ENCODE results near the gene NIM1K. TPM values are rescaled to one million over a fixed set of nuclear protein-coding genes. Genes with fewer than 3 reads are reported as not detected.

Gene NIM1K
- total and polyA plus RNA-seq, 2 of the 13 experiments (the other 11 are each of a cell fraction or from before 2014, with no cell fraction given) = 0.04 TPM; not detected in 1

- H3K4me2 ChIP-seq (ENCODE audit: low read depth, low read length) = no peak overlapping the region
- no peak for ATAC-seq
- no peaks in the 10 kb centered on the region for H3K36me3 ChIP-seq (replicated peaks in 1 of 2; ENCODE audit: control insufficient read depth in 1 of 2, insufficient read depth in 2 of 2, low read length in 2 of 2)
- H3K27me3 ChIP-seq (ENCODE audit: control insufficient read depth in 1 of 2, insufficient read depth in 2 of 2, low read length in 2 of 2) = no peaks in the 10 kb centered on the region; a peak in 1 of 5 replicates
- no TSS peak for BruUV-seq (replicated peaks)
- ChIA-PET POLR2A (no interaction called here), CTCF (ENCODE audit: low intra/inter-chr PET ratio, low total read pairs) (no interaction called here)
- no peak overlapping the region for H2AFZ ChIP-seq (ENCODE audit: low read length)
- H3K79me2 ChIP-seq (ENCODE audit: insufficient read depth, low read length) = no peaks in the 10 kb centered on the region
- no peak overlapping the region for H3K4me3 ChIP-seq (replicated peaks in 1 of 3; ENCODE audit: insufficient read depth in 1 of 3, low read depth in 2 of 3, low read length in 3 of 3)
- no peaks in the 10 kb centered on the region for H3K4me1 ChIP-seq (ENCODE audit: insufficient read depth, low read length)
- FAIRE-seq = no peak
- no peak overlapping the region for H3K9ac ChIP-seq (ENCODE audit: insufficient read depth, low read depth, low read length)
- H3K9me3 ChIP-seq (ENCODE audit: low read length) = no peaks in the 10 kb centered on the region
- no peak overlapping the region for H3K27ac ChIP-seq (ENCODE audit: extremely low read length, insufficient read depth, low read length)
- in situ Hi-C loops (cut with HindIII; ENCODE audit: extremely low pct_ligation_motif_present, low pct_unique_long_range_greater_than_20kb) = no loop called here
- intact Hi-C loops (cut with micrococcal nuclease; ENCODE audit: unreplicated experiment) = no loop called here
- WGBS (ENCODE audit: low lambda C conversion rate) = 49% methylated on average over 3 of the region's 3 CpGs
- H4K20me1 ChIP-seq (ENCODE audit: insufficient read depth, low read length) = no peaks in the 10 kb centered on the region
- DNase-seq (ENCODE audit: low spot score) = no peak
- TF ChIP-seq ZBTB33 (CRISPR knock-in tag; IDR thresholded peaks at IDR 0.05) = no peak
- TF ChIP-seq FOSL1 (CRISPR knock-in tag; IDR thresholded peaks at IDR 0.05; ENCODE audit: borderline replicate concordance) = no peak
- no peak for TF ChIP-seq SNAPC4 (CRISPR knock-in tag; IDR thresholded peaks at IDR 0.05)
- no peak for TF ChIP-seq ZNF619 (CRISPR knock-in tag; IDR thresholded peaks at IDR 0.05)
- no peak for TF ChIP-seq PRDM10 (CRISPR knock-in tag; IDR thresholded peaks at IDR 0.05; ENCODE audit: low read depth)
- TF ChIP-seq GABPA (IDR thresholded peaks at IDR 0.05; ENCODE audit: low read depth, low read length) = no peak
- TF ChIP-seq GABPA (CRISPR knock-in tag; IDR thresholded peaks at IDR 0.05; ENCODE audit: low read depth) = no peak
- TF ChIP-seq MIXL1 (CRISPR knock-in tag; IDR thresholded peaks at IDR 0.05) = no peak
- TF ChIP-seq ZEB1 (IDR thresholded peaks at IDR 0.05; ENCODE audit: insufficient replicate concordance, low read depth) = no peak
- no peak for TF ChIP-seq ATF3 (CRISPR knock-in tag; IDR thresholded peaks at IDR 0.05)
Measured at GRCh38 chr5:43230707-43231106, 38.7 kb downstream of the NIM1K start.
